GM08714 (cell line): ENCODE results near the gene CADM1.

ENCODE experiments used
- H3K4me3 ChIP-seq: fragments of 200-500 bp; sonication (Bioruptor generic); 2 replicates; pipeline ENCODE4 v1.5.1; 2014; ENCODE audit warnings: mild to moderate bottlenecking, low read length, inconsistent platforms
- ZNF274 ChIP-seq: IDR thresholded peaks from 2 replicates; pipeline ENCODE4 v1.6.1; 2012; ENCODE audit warnings: mild to moderate bottlenecking, low read depth, low read length

Gene CADM1

GRCh38 chr11:115153135-115153534, 351.1 kb downstream of the CADM1 start:
- no peak for TF ChIP-seq ZNF274
- no peak overlapping the region for H3K4me3 ChIP-seq

- no peak overlapping the region for H3K4me3 ChIP-seq
- TF ChIP-seq ZNF274, result no peak
Observed at GRCh38 chr11:115151010-115151409, 353.2 kb downstream of the CADM1 start.

GRCh38 chr11:115148691-115149090, 355.5 kb downstream of the CADM1 start:
- TF ChIP-seq ZNF274, result no peak
- no peak overlapping the region for H3K4me3 ChIP-seq

- no peak for TF ChIP-seq ZNF274
- no peak overlapping the region for H3K4me3 ChIP-seq
Observed at GRCh38 chr11:115148101-115148500, 356.1 kb downstream of the CADM1 start.

GRCh38 chr11:115147243-115147807, 356.9 kb downstream of the CADM1 start:
- no peak overlapping the region for H3K4me3 ChIP-seq
- TF ChIP-seq ZNF274, result no peak

GRCh38 chr11:115146425-115146824, 357.8 kb downstream of the CADM1 start:
- no peak for TF ChIP-seq ZNF274
- H3K4me3 ChIP-seq, result no peak overlapping the region

- no peak for TF ChIP-seq ZNF274
- no peak overlapping the region for H3K4me3 ChIP-seq
Observed at GRCh38 chr11:115145324-115145723, 358.9 kb downstream of the CADM1 start.

- TF ChIP-seq ZNF274, result no peak
- no peak overlapping the region for H3K4me3 ChIP-seq
Observed at GRCh38 chr11:115144914-115145313, 359.3 kb downstream of the CADM1 start.

GRCh38 chr11:115144014-115144413, 360.2 kb downstream of the CADM1 start:
- TF ChIP-seq ZNF274, result no peak

GRCh38 chr11:115141231-115142114, 362.7 kb downstream of the CADM1 start:
- no peak overlapping the region for H3K4me3 ChIP-seq
- TF ChIP-seq ZNF274, result no peak

More at GRCh38 chr11:115144014-115144413, 360.2 kb downstream of the CADM1 start:
- H3K4me3 ChIP-seq, result no peak overlapping the region

GRCh38 chr11:115135936-115136335, 368.3 kb downstream of the CADM1 start:
- no peak for TF ChIP-seq ZNF274
- H3K4me3 ChIP-seq, result no peak overlapping the region

GRCh38 chr11:115134926-115135325, 369.3 kb downstream of the CADM1 start:
- no peak overlapping the region for H3K4me3 ChIP-seq
- TF ChIP-seq ZNF274, result no peak

GRCh38 chr11:115133475-115134209, 370.6 kb downstream of the CADM1 start:
- TF ChIP-seq ZNF274, result no peak
- H3K4me3 ChIP-seq, result no peak overlapping the region

- H3K4me3 ChIP-seq, result no peak overlapping the region
- no peak for TF ChIP-seq ZNF274
Observed at GRCh38 chr11:115132436-115133228, 371.6 kb downstream of the CADM1 start.
